ENCODE measurements around the gene PHIP. TPM values are rescaled to one million over a fixed set of nuclear protein-coding genes. Genes with fewer than 3 reads are reported as not detected.

The PHIP gene
- total RNA-seq, 1 experiment from 2014 or later: 14.2 TPM

DNA sequence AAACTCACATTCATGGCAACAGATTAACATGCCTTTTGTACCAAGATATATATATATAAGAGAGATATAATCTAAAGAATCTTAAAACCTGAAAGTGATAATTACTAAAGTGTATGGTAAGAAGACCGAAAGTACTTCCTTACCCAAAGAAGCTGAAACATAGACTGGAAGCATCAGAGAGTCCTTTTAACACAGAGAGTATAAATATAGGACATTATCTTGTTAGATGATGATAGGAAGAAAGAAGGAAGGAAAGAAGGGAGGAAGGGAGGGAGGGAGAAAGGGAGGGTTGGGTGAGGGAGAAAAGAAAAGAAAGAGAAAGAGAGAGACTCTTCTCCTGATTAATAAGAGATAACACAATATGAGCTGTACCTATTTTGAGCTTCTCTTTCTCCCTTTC lies 68.2 kb downstream of the PHIP start:
- DNase-seq (ENCODE audit: low spot score): no peak

- DNase-seq (ENCODE audit: low spot score): no peak
Observed at GRCh38 chr6:79005497-79005896, 72.6 kb downstream of the PHIP start.

DNA sequence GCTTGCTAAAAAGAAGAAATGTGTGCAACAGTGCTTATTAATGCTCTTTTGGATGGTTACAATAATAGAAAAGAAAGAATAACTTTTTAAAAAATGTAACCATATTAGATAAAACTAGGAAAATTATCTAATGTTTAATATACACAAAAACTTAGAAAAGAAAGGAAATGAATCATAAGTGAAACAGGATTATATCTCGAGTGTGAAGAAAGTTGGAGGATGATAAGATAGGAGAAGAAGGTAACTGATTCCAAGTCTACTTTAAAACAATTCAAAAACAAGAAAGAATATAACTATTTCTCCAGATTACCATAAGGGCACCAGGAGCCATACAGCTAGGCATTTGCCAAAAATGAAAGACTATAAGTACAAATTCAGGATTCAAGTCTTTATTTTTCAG lies 73.0 kb downstream of the PHIP start:
- no peak for DNase-seq (ENCODE audit: low spot score)

DNA sequence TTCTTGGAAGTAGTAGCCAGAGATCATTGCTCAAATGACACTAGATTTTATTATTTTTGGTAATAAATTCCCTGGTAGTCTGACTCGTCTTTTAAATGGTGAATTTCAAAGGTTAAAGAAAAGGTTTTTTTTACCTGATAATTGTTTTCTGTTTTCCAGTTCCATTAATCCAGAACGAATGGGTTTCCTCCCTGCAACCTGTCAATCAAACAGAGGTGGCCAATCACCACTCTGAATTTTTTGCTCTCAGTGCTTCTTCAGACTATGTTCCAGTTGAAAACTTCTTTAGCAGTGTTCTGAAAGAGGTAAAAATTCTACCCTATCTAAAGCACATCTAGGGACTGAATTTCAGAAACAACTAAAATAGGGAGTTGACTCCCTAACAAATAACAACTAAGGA lies 73.8 kb downstream of the PHIP start:
- DNase-seq (ENCODE audit: low spot score): no peak

DNA sequence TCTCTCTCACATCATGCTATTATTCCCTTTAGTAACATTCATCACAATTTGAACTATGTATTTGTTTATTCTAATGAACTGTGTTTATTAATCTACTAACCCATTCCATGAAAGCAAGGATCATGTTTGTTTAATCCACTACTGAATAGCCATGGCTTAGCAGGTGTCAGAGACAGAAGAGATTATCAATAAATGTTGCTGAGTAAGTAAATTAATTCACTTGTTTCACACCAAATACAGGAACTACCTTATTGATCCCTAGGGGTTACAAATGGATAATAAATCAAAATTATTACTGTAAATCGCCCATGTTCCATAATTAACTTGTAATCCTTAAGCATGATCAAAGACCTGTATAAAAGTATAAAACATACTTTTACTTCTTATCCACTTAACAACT lies 76.6 kb downstream of the PHIP start:
- DNase-seq (ENCODE audit: low spot score): no peak

GRCh38 chr6:78999737-79000136 lies 78.3 kb downstream of the PHIP start:
- no peak for DNase-seq (ENCODE audit: low spot score)

- DNase-seq (ENCODE audit: low spot score): no peak
Observed at GRCh38 chr6:78995946-78996345, 82.1 kb downstream of the PHIP start.

- no peak for DNase-seq (ENCODE audit: low spot score)
Observed at GRCh38 chr6:78995346-78995745, 82.7 kb downstream of the PHIP start.

GRCh38 chr6:78993955-78994354 lies 84.1 kb downstream of the PHIP start:
- no peak for DNase-seq (ENCODE audit: low spot score)

DNA sequence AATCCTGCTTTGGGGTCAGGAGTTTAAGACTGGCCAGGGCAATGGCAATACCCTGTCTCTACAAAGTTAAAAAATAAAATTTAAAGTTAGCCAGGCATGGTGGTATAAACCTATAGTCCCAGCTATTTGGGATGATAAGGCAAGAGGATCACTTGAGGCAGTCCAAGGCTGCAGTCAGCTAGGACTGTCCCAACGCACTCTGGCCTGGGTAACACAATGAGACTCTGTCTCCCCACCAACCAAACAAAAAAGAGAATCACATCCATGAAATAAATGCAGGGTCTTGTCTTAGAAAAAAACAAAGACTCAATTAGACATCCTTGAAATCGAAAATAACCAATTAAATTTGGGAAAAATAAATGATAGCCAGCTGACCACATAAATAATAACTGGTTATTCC lies 88.9 kb downstream of the PHIP start:
- no peak for DNase-seq (ENCODE audit: low spot score)

- no peak for DNase-seq (ENCODE audit: low spot score)
Observed at GRCh38 chr6:78986161-78986560, 91.9 kb downstream of the PHIP start.

- DNase-seq (ENCODE audit: low spot score): no peak
Observed at GRCh38 chr6:78984225-78984950, 93.7 kb downstream of the PHIP start.

GRCh38 chr6:78967191-78967590 lies 110.9 kb downstream of the PHIP start:
- no peak for DNase-seq (ENCODE audit: low spot score)

DNA sequence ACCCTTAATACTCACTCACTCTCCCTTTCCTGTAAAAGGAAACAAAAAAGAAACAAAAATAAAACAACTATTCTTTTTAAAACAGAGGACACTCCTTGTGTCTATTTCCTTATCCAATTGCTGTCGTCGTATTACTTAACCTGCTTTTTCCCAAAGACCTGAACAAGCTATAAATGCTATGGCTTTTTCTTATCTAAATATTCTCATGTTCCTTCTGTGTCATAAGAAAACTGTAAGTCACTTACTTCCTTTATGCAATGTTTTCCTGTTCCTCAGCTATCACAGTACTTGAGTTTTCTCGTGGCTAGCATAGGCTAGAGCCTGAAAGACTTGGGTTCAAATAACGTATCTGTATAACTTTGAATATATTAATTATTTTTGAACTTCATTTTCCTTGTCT lies 111.5 kb downstream of the PHIP start:
- no peak for DNase-seq (ENCODE audit: low spot score)

- no peak for DNase-seq (ENCODE audit: low spot score)
Observed at GRCh38 chr6:78962448-78962847, 115.6 kb downstream of the PHIP start.

GRCh38 chr6:78954740-78955139 lies 123.3 kb downstream of the PHIP start:
- no peak for DNase-seq (ENCODE audit: low spot score)

DNA sequence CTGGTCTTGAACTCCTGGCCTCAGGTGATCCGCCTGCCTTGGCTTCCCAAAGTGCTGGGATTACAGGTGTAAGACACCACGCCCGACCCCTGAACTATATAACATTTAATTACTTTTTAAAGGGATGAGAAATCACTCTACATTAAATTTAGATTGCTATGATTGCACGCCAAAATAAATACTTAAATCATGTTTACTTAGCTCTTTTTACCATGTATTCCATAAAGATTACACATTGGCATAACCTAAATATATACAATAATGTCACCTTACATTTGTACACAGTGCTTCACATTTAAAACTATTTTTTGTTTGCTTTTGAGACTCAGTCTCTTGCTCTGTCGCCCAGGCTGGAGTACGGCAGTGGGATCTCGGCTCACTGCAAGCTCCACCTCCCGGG lies 124.3 kb downstream of the PHIP start:
- no peak for DNase-seq (ENCODE audit: low spot score)

DNA sequence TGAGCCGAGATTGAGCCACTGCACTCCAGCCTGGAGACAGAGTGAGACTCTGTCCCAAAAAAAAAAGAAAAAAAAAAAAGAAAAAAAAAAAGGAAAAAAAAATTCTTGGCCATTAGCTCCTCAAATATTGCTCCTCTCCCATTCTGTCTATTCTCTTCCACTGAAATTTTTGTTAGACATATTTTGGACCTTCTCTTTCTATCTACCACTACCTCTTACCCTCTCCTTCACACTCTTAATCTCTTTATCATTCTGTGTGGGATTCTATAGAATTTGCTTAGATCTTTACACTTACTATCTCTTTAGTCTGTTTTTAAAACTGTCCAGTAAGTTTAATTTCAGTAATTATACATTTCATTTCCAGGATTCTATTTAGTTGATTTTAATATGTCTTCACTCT lies 125.7 kb downstream of the PHIP start:
- DNase-seq (ENCODE audit: low spot score): no peak

DNA sequence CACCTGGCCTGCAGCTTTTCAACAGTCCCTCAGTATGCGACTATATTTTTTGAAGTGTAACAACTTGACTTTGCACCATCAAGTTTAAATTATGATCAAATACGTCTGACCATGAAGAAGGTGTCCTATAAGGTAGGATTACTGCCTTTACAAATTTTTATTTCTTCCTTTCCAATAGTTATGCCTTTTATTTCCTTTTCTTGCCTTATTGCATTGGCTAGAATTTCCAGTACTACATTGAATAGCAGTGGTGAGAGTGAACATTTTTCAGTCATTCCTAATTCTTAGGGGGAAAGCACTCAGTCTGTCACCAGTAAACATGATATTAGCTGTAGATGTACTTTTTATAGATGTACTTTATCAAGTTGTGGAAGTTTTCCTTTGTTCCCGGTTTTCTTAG lies 129.3 kb downstream of the PHIP start:
- no peak for DNase-seq (ENCODE audit: low spot score)

GRCh38 chr6:78947962-78948361 lies 130.1 kb downstream of the PHIP start:
- no peak for DNase-seq (ENCODE audit: low spot score)

- DNase-seq (ENCODE audit: low spot score): no peak
Observed at GRCh38 chr6:78947529-78947928, 130.5 kb downstream of the PHIP start.

GRCh38 chr6:78942446-78942845 lies 135.6 kb downstream of the PHIP start:
- DNase-seq (ENCODE audit: low spot score): no peak

- DNase-seq (ENCODE audit: low spot score): no peak
Observed at GRCh38 chr6:78936515-78936914, 141.5 kb downstream of the PHIP start.

- no peak for DNase-seq (ENCODE audit: low spot score)
Observed at GRCh38 chr6:78935553-78935952, 142.5 kb downstream of the PHIP start.
